Uterus (tissue), 4 donors: Measurements from ENCODE around the gene TBXAS1. TPM values are rescaled to one million over a fixed set of nuclear protein-coding genes. Genes with fewer than 3 reads are reported as not detected.

ENCODE experiments used
- DNase-seq, 2 donors: peaks; one replicate each; pipeline ENCODE4 v3.0.0-alpha.2; 2019 to 2020
- H3K27ac ChIP-seq, 2 donors: fragments of 200-600 bp; sonication (generic); 1 replicate in 1 of 2; 2 replicates in 1 of 2; pipeline ENCODE4 v1.5.1; 2016 to 2018
- H3K27me3 ChIP-seq, 2 donors: fragments of 200-600 bp; sonication (generic); one replicate each; pipeline ENCODE4 v1.5.1; 2018 to 2019; ENCODE audit warnings: control low read depth in 1 of 2
- H3K36me3 ChIP-seq, 2 donors: fragments of 200-600 bp; sonication (generic); one replicate each; pipeline ENCODE4 v1.5.1; 2019; ENCODE audit warnings: control low read depth in 1 of 2
- H3K4me1 ChIP-seq, 2 donors: fragments of 200-600 bp; sonication (generic); one replicate each; pipeline ENCODE4 v1.5.1; 2018 to 2019; ENCODE audit warnings: control low read depth in 1 of 2
- H3K4me3 ChIP-seq, 2 donors: fragments of 200-600 bp; sonication (generic); 1 replicate in 1 of 2; 2 replicates in 1 of 2; pipeline ENCODE4 v1.5.1; 2018 to 2019; ENCODE audit warnings: mild to moderate bottlenecking in 1 of 2
- H3K9me3 ChIP-seq, 2 donors: fragments of 200-600 bp; sonication (generic); one replicate each; pipeline ENCODE4 v1.5.1; 2019; ENCODE audit warnings: control low read depth in 1 of 2
- POLR2A ChIP-seq, 2 donors: fragments of 450-650 bp; IDR thresholded peaks; one replicate each; pipeline ENCODE4 v1.6.1; 2016; ENCODE audit warnings: antibody characterized with exemption in 2 of 2, mild to moderate bottlenecking in 1 of 2, moderate library complexity in 1 of 2
- intact Hi-C: fragments of 100-400 bp; cut with DNase I; formaldehyde crosslinking; loops from one replicate; pipeline ENCODE4 v1.15.1; 2023; ENCODE audit warnings: low total_unique reads
- total RNA-seq, 4 donors: library from RNA; depleted of rRNA in 3 of 4; stranded (reverse); fragments of >200 nt in 3 of 4; gene quantifications; one replicate each; pipeline versions ENCODE4 v1.1.0 to v1.2.4, GENCODE V29; 2014 to 2023
- TF ChIP-seq, protein P1 (sequence below), 4 experiments: fragments of 200-600 bp in 2 of 4; fragments of 450-650 bp in 2 of 4; sonication (generic) in 2 of 4; IDR thresholded peaks; one replicate each; pipeline ENCODE4 v1.5.1; 2016 to 2019; ENCODE audit warnings: antibody characterized with exemption in 4 of 4, mild to moderate bottlenecking in 2 of 4, moderate library complexity in 1 of 4
- donor health status: DM: yes; HTN: yes; CAD: no.

The TBXAS1 gene
- total RNA-seq, 4 donors from 2014 or later = 6.6 to 14.3 (median 11.9) TPM

DNA sequence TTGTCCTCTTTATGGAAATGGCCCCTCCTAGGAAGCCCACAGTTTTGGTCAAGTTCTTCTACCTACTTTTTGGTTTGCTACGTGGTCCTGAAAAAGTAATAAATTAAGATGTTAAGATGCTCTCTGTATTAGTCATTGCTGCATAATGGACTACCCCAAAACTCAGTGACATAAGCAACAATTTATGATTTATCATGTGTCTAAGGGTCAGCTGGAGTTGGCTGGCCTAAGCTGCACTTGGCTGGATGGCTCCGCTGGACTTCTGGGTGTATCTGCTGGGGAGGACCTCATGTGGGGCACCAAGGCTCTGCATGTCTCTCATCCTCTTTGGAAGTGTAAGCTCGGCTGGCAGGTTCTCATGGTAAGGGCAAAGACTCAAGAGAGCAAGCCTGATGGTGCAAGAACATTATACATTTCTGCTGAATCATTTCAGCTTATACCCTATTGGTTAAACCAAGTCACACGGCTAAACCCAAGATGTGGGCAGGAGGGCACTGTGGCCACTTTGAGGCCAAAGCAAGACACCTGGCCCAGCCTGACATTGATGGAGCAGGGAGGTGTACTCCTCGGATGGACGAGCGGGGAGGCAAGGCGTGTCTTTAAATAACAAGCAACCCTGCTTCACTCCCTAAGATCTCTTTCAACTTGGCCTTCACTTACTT, 47.7 kb downstream of the TBXAS1 start:
- H3K4me1 ChIP-seq = no peaks in the 10 kb centered on the region
- no peaks in the 10 kb centered on the region for H3K9me3 ChIP-seq
- H3K27me3 ChIP-seq = no peaks in the 10 kb centered on the region
- H3K4me3 ChIP-seq = no peak overlapping the region
- intact Hi-C loops = no loop called here
- H3K27ac ChIP-seq = no peak overlapping the region
- TF ChIP-seq POLR2A (IDR thresholded peaks at IDR 0.05) = no peak
- TF ChIP-seq, protein P1, sequence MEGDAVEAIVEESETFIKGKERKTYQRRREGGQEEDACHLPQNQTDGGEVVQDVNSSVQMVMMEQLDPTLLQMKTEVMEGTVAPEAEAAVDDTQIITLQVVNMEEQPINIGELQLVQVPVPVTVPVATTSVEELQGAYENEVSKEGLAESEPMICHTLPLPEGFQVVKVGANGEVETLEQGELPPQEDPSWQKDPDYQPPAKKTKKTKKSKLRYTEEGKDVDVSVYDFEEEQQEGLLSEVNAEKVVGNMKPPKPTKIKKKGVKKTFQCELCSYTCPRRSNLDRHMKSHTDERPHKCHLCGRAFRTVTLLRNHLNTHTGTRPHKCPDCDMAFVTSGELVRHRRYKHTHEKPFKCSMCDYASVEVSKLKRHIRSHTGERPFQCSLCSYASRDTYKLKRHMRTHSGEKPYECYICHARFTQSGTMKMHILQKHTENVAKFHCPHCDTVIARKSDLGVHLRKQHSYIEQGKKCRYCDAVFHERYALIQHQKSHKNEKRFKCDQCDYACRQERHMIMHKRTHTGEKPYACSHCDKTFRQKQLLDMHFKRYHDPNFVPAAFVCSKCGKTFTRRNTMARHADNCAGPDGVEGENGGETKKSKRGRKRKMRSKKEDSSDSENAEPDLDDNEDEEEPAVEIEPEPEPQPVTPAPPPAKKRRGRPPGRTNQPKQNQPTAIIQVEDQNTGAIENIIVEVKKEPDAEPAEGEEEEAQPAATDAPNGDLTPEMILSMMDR (IDR thresholded peaks at IDR 0.05) = no peak
- DNase-seq = no peak
- no peaks in the 10 kb centered on the region for H3K36me3 ChIP-seq

DNA sequence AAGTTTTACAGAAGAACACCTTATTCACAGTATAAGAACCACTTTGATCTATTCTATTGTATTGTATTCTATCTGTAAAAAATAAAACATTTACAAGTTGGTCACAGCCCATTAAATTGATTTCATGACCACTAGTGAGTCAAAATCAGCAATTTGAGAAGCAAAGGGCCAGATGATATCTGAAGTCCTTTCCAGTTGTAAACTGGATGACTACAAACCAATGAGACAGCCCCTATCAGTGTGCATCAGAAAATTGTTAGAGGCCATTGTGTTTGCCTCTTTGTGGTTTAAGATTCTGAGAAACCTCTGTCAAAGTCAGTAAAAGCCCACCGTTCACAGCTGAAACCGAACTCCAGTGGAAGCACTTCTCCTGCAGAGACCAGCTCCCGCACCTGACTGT, 54.8 kb downstream of the TBXAS1 start:
- Histone ChIP-seq H3K4me1 (no peaks in the 10 kb centered on the region), H3K36me3 (no peaks in the 10 kb centered on the region), H3K27me3 (no peaks in the 10 kb centered on the region), H3K9me3 (no peaks in the 10 kb centered on the region), H3K4me3 (no peak overlapping the region), H3K27ac (no peak overlapping the region)
- intact Hi-C loops = no loop called here
- no peak for TF ChIP-seq POLR2A (IDR thresholded peaks at IDR 0.05)
- TF ChIP-seq, protein P1 (IDR thresholded peaks at IDR 0.05) = no peak
- DNase-seq = no peak

DNA sequence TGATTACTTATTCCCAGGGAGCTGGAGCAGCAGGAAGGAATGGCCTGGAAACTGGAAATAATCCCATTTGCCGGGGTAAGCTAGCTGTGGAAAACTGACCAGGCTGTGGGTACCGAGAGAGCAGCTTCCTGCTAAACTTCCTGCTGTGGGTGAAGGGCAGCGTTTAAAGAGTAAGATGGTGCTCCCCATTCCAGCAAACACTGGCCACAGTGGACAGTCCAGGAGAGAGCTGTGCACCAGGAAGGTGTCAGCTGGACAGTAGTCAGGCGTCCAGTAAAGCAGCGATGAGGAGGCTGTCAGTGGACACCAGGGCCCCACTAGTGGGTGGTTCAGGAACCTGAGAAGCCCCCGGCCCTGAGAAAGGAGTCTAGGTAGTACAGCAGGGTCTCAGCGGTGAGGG, 55.4 kb downstream of the TBXAS1 start:
- no peaks in the 10 kb centered on the region for H3K4me1 ChIP-seq
- H3K27me3 ChIP-seq = no peaks in the 10 kb centered on the region
- no peak overlapping the region for H3K4me3 ChIP-seq
- intact Hi-C loops = no loop called here
- no peak for TF ChIP-seq POLR2A (IDR thresholded peaks at IDR 0.05)
- TF ChIP-seq, protein P1 (IDR thresholded peaks at IDR 0.05) = no peak
- H3K27ac ChIP-seq = no peak overlapping the region
- H3K9me3 ChIP-seq = no peaks in the 10 kb centered on the region
- no peak for DNase-seq
- H3K36me3 ChIP-seq = no peaks in the 10 kb centered on the region

DNA sequence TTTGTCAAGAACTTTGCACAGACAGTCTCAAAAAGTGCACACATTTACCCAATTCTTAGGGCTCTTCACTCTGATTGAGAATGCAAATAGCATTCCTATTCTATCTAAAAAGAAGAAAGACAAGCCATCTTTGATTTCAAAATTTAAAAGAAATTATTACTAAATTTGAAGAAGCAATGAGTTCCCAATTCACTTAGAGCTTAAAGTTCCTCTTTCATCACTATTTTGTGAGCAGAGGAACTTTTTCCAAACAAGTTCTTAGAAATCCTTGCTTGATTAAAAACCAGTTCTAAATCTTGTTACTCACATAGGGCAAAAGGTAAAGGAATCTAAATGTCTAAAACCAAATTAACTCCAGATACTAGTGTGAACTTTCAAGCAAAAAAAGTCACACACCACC, 56.4 kb downstream of the TBXAS1 start:
- no peak for DNase-seq
- intact Hi-C loops = no loop called here
- Histone ChIP-seq H3K27ac (no peak overlapping the region), H3K9me3 (no peaks in the 10 kb centered on the region), H3K27me3 (no peaks in the 10 kb centered on the region), H3K4me3 (no peak overlapping the region), H3K4me1 (no peaks in the 10 kb centered on the region), H3K36me3 (no peaks in the 10 kb centered on the region)
- TF ChIP-seq, protein P1 (IDR thresholded peaks at IDR 0.05) = no peak

DNA sequence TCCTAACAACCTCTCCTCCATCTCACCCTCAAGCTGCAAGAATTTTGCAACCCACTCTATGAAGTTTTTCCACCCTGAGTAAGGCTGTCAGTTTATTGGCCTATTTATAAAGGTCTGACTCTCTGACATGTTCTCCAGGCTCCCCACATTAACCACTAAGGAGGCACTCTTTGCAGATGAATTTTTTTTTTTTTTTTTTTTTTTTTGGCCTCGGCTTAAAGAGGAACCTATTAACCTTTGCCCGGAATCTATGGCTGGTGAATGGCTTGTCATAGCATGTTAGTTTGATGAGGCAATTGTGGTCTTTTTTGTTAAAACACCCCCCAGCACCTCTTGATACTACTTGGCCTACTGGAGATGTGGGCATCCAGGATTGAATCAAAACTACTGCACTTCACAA, 57.1 kb downstream of the TBXAS1 start:
- intact Hi-C loops = no loop called here

More for the DNA sequence above, 57.1 kb downstream of the TBXAS1 start:
- Histone ChIP-seq H3K9me3 (no peaks in the 10 kb centered on the region), H3K27me3 (no peaks in the 10 kb centered on the region), H3K4me1 (no peaks in the 10 kb centered on the region), H3K4me3 (no peak overlapping the region), H3K27ac (no peak overlapping the region), H3K36me3 (no peaks in the 10 kb centered on the region)
- DNase-seq = no peak
- TF ChIP-seq, protein P1 (IDR thresholded peaks at IDR 0.05) = no peak
- no peak for TF ChIP-seq POLR2A (IDR thresholded peaks at IDR 0.05)
